H1 (cell line): ENCODE data around the gene PDE6D. TPM values are rescaled to one million over a fixed set of nuclear protein-coding genes. Genes with fewer than 3 reads are reported as not detected.

Source experiments
- CTCF ChIA-PET: fragments of 300-600 bp; sonication (Branson Sonifier 250); formaldehyde crosslinking; loops from one replicate; lab custom pipeline; 2021; ENCODE audit not compliant: partially characterized antibody; lab: Charles Lee
- POLR2A ChIA-PET: fragments of 300-600 bp; sonication (Branson Sonifier 250); formaldehyde crosslinking; loops from one replicate; lab custom pipeline; 2021; ENCODE audit warnings: inconsistent platforms; ENCODE audit not compliant: partially characterized antibody; lab: Charles Lee
- DNase-seq, 2 experiments: peaks; one replicate each; pipeline versions ENCODE4 v3.0.0 to v3.0.0-alpha.2; 2010 to 2022; ENCODE audit warnings: low spot score in 2 of 2, low read depth in 1 of 2, mixed read lengths in 1 of 2
- FAIRE-seq: peaks from 2 replicates; lab custom pipeline; 2011; peaks lifted over from hg19 to GRCh38; lab: Jason Lieb, UNC
- H2AFZ ChIP-seq: 2 replicates; pipeline ENCODE4 v1.8.1; 2012; ENCODE audit warnings: low read length, inconsistent platforms
- H2AK5ac ChIP-seq: 2 replicates; pipeline ENCODE4 v1.6.1; 2013; ENCODE audit warnings: low read depth, low read length
- H2BK120ac ChIP-seq: replicated peaks from 2 replicates; pipeline ENCODE3; 2013; ENCODE audit warnings: low read depth, low read length, inconsistent platforms
- H2BK12ac ChIP-seq: 2 replicates; pipeline ENCODE4 v1.6.1; 2013; ENCODE audit warnings: low read depth, low read length
- H2BK15ac ChIP-seq: 2 replicates; pipeline ENCODE4 v1.6.1; 2013; ENCODE audit warnings: low read length
- H2BK20ac ChIP-seq: 2 replicates; pipeline ENCODE4 v1.6.1; 2013; ENCODE audit warnings: low read length
- H2BK5ac ChIP-seq: 2 replicates; pipeline ENCODE4 v1.6.1; 2013; ENCODE audit warnings: low read depth, low read length
- H3K14ac ChIP-seq: 2 replicates; pipeline ENCODE4 v1.6.1; 2013; ENCODE audit warnings: inconsistent platforms; ENCODE audit not compliant: insufficient read length
- H3K18ac ChIP-seq: 2 replicates; pipeline ENCODE4 v1.6.1; 2013; ENCODE audit warnings: low read length; ENCODE audit errors: extremely low read depth
- H3K23ac ChIP-seq: 2 replicates; pipeline ENCODE4 v1.6.1; 2013; ENCODE audit warnings: inconsistent platforms; ENCODE audit not compliant: insufficient read length
- H3K23me2 ChIP-seq: 2 replicates; pipeline ENCODE4 v1.6.1; 2013; ENCODE audit warnings: low read depth, low read length
- H3K27ac ChIP-seq: 2 replicates; pipeline ENCODE4 v1.6.1; 2011; ENCODE audit warnings: low read depth, low read length, inconsistent platforms
- H3K27me3 ChIP-seq, 4 experiments: replicated peaks in 1 of 4; 1 replicate in 1 of 4; 2 replicates in 3 of 4; pipeline versions ENCODE4 v1.6.1 to v1.8.1; 2011 to 2013; ENCODE audit warnings: low read length in 3 of 4, mild to moderate bottlenecking in 3 of 4, inconsistent platforms in 2 of 4, mixed read lengths in 2 of 4, moderate library complexity in 1 of 4; ENCODE audit not compliant: control insufficient read depth in 3 of 4, insufficient read depth in 3 of 4; ENCODE audit errors: extremely low read depth in 1 of 4
- H3K36me3 ChIP-seq, 4 experiments: 2 replicates each; pipeline versions ENCODE4 v1.6.1 to v1.8.1; 2011 to 2013; ENCODE audit warnings: mild to moderate bottlenecking in 4 of 4, low read length in 3 of 4, moderate library complexity in 2 of 4, control low read depth in 1 of 4, inconsistent platforms in 1 of 4; ENCODE audit not compliant: insufficient read depth in 4 of 4, control insufficient read depth in 2 of 4
- H3K4ac ChIP-seq: replicated peaks from 2 replicates; pipeline ENCODE3; 2013; ENCODE audit warnings: low read length, low read depth, mixed read lengths, inconsistent platforms; ENCODE audit not compliant: insufficient read length
- H3K4me1 ChIP-seq, 4 experiments: replicated peaks in 1 of 4; 1 replicate in 1 of 4; 2 replicates in 3 of 4; pipeline versions ENCODE4 v1.6.1 to v1.8.1; 2011 to 2013; ENCODE audit warnings: low read length in 3 of 4, inconsistent platforms in 2 of 4, mixed read lengths in 1 of 4; ENCODE audit not compliant: insufficient read depth in 4 of 4, control insufficient read depth in 3 of 4
- H3K4me2 ChIP-seq, 2 experiments: 2 replicates each; pipeline versions ENCODE4 v1.6.1 to v1.8.1; 2011 to 2013; ENCODE audit warnings: low read depth in 2 of 2, low read length in 2 of 2, control low read depth in 1 of 2, inconsistent platforms in 1 of 2, mild to moderate bottlenecking in 1 of 2; ENCODE audit not compliant: insufficient read depth in 1 of 2
- H3K4me3 ChIP-seq, 4 experiments: fragments of 200-600, 300-600 bp in 1 of 4; sonication (generic), shearing (Covaris generic), sonication (Bioruptor Twin) in 1 of 4; 2 replicates each; pipeline versions ENCODE4 v1.5.1 to v1.8.1; 2011 to 2016; ENCODE audit warnings: low read length in 4 of 4, low read depth in 3 of 4, control low read depth in 2 of 4, inconsistent platforms in 2 of 4, mild to moderate bottlenecking in 2 of 4, mixed read lengths in 1 of 4, moderate library complexity in 1 of 4; ENCODE audit not compliant: insufficient read depth in 2 of 4; ENCODE audit errors: extremely low read depth in 1 of 4
- H3K56ac ChIP-seq: replicated peaks from 2 replicates; pipeline ENCODE3; 2013; ENCODE audit warnings: low read depth, mild to moderate bottlenecking, mixed read lengths, low read length, inconsistent platforms; ENCODE audit not compliant: insufficient read length
- H3K79me1 ChIP-seq: 2 replicates; pipeline ENCODE4 v1.6.1; 2013; ENCODE audit warnings: low read depth, low read length, control low read depth
- H3K79me2 ChIP-seq, 2 experiments: 2 replicates each; pipeline versions ENCODE4 v1.6.1 to v1.8.1; 2012 to 2013; ENCODE audit warnings: low read length in 2 of 2, mild to moderate bottlenecking in 2 of 2, inconsistent platforms in 1 of 2; ENCODE audit not compliant: insufficient read depth in 2 of 2, control insufficient read depth in 1 of 2
- H3K9ac ChIP-seq, 4 experiments: replicated peaks in 1 of 4; 1 replicate in 1 of 4; 2 replicates in 3 of 4; pipeline versions ENCODE4 v1.6.1 to v1.8.1; 2011 to 2013; ENCODE audit warnings: low read depth in 3 of 4, low read length in 3 of 4, control low read depth in 2 of 4, mild to moderate bottlenecking in 2 of 4, moderate library complexity in 2 of 4, inconsistent platforms in 1 of 4; ENCODE audit errors: extremely low read depth in 1 of 4
- H3K9me3 ChIP-seq, 2 experiments: 2 replicates each; pipeline versions ENCODE4 v1.6.1 to v1.8.1; 2012 to 2013; ENCODE audit warnings: mild to moderate bottlenecking in 2 of 2, moderate library complexity in 2 of 2, control low read depth in 1 of 2, inconsistent platforms in 1 of 2, low read depth in 1 of 2, low read length in 1 of 2, mixed read lengths in 1 of 2; ENCODE audit not compliant: insufficient read depth in 2 of 2
- H4K20me1 ChIP-seq, 2 experiments: replicated peaks in 1 of 2; 2 replicates each; pipeline versions ENCODE3 to v1.8.1; 2011 to 2013; ENCODE audit warnings: inconsistent platforms in 2 of 2, low read length in 2 of 2, mild to moderate bottlenecking in 1 of 2; ENCODE audit not compliant: insufficient read depth in 2 of 2, control insufficient read depth in 1 of 2
- H4K5ac ChIP-seq: 2 replicates; pipeline ENCODE4 v1.6.1; 2013; ENCODE audit warnings: low read length, low read depth, mixed read lengths, inconsistent platforms; ENCODE audit not compliant: insufficient read length
- H4K8ac ChIP-seq: 2 replicates; pipeline ENCODE4 v1.8.0; 2013; ENCODE audit warnings: mild to moderate bottlenecking, moderate library complexity, low read length, inconsistent platforms; ENCODE audit not compliant: insufficient read depth; ENCODE audit errors: extremely low read depth
- H4K91ac ChIP-seq: replicated peaks from 2 replicates; pipeline ENCODE3; 2013; ENCODE audit warnings: low read length, mixed read lengths, inconsistent platforms; ENCODE audit not compliant: insufficient read length
- CEBPB ChIP-seq: IDR thresholded peaks from 2 replicates; pipeline ENCODE4 v1.6.1; 2012; ENCODE audit warnings: low read depth, low read length
- HDAC2 ChIP-seq, 2 experiments: fragments of 300-600 bp in 1 of 2; sonication (generic) in 1 of 2; IDR thresholded peaks; 2 replicates each; pipeline ENCODE4 v1.6.1; 2011 to 2012; ENCODE audit warnings: low read depth in 2 of 2, low read length in 2 of 2, mild to moderate bottlenecking in 2 of 2, moderate library complexity in 2 of 2, borderline replicate concordance in 1 of 2, inconsistent platforms in 1 of 2
- NRF1 ChIP-seq: IDR thresholded peaks from 2 replicates; pipeline ENCODE4 v1.6.1; 2011; ENCODE audit warnings: mild to moderate bottlenecking, low read depth, low read length, improper control_type of control experiment
- POLR2AphosphoS5 ChIP-seq: IDR thresholded peaks from 2 replicates; pipeline ENCODE4 v1.6.1; 2011; ENCODE audit warnings: low read depth, low read length
- RXRA ChIP-seq: IDR thresholded peaks from 2 replicates; pipeline ENCODE4 v1.6.1; 2011; ENCODE audit warnings: low read depth, mild to moderate bottlenecking, low read length, moderate library complexity; ENCODE audit not compliant: insufficient read depth
- WGBS, 2 experiments: shearing (Covaris generic) in 1 of 2; methylation state at CpG; one replicate each; pipeline versions ENCODE4 v1.1.6 to v1.1.7; 2013 to 2015; ENCODE audit warnings: low lambda C conversion rate in 2 of 2, mixed read lengths in 2 of 2, inconsistent platforms in 1 of 2, low coverage in 1 of 2, missing lambda C conversion rate in 1 of 2; ENCODE audit not compliant: insufficient replicate concordance in 2 of 2, insufficient coverage in 1 of 2, insufficient read length in 1 of 2; ENCODE audit errors: extremely low coverage in 1 of 2, missing lambda C conversion rate in 1 of 2; 5-methylcytosine and 5-hydroxymethylcytosine counted together
- polyA plus RNA-seq, 7 experiments: library from polyadenylated mRNA; depleted of rRNA in 3 of 7; stranded (reverse) in 5 of 7; unstranded in 2 of 7; fragments of >200 nt in 5 of 7; fragments of 200-250 nt in 2 of 7; gene quantifications; 1 replicate in 5 of 7; 2 replicates in 1 of 7; 4 replicates in 1 of 7; pipeline versions ENCODE4 v1.2.1 to v1.2.3, GENCODE V29; 2011 to 2013; ENCODE audit warnings: missing spikeins in 2 of 7, mixed read lengths in 2 of 7
- total RNA-seq: library from RNA; stranded (reverse); fragmentation: NEBNext Ultra II Directional; extraction: Animal tissue kit (Norgen Biotek cat#: 25700); gene quantifications from 2 replicates; pipeline ENCODE4 v1.2.1, GENCODE V29; 2021

PDE6D gene
- total and polyA plus RNA-seq, 2 of the 8 experiments (the other 6 are each of a cell fraction or from before 2014, with no cell fraction given): 33.7 to 63.9 TPM

DNA sequence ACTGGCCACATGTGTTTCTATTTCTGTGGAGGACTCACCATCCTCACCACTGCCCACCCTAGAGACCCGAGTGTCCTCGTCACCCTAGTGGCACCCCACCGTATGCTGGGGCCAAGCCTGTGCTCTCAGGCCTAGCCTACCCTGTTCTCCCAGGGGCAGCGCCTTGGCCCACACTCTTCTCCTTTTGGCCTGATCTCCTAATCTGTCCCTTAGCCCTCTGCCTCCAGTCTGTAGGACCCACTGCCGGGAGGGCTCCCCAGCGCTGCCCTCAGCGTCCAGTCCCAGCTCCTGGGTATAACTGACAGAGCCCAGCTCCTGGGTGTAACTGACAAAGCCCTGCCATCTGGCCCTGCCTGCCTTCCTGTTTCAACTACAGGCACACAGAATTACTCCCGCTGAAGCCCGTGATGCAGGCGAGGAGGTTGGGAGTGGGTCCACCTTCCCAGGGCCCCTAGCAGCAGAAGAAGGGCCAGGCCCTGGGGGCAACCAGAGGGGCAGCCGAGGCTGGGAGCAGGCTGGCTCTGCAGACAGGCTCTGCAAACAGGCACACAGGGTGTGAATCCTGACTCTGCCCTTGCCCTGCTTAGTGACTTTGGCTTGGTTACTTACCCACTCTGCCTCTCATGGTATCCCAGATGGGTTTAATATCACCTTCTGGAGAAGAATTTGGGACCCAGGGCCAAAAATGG is 98.3 kb downstream of the PDE6D start:
- FAIRE-seq: no peak
- H4K20me1 ChIP-seq: no peaks in the 10 kb centered on the region
- H2AFZ ChIP-seq: no peak overlapping the region
- peaks cover 9% of the 10 kb centered on the region; the same call in 1 of the 2 replicates for H3K23me2 ChIP-seq
- 86% methylated on average over 11 of the region's 11 CpGs; no CpG with 5 or more reads in 1 of the 2 experiments for whole genome bisulfite sequencing, 2 experiments
- no peaks in the 10 kb centered on the region for H3K79me2 ChIP-seq
- H4K5ac ChIP-seq: no peak overlapping the region
- H2BK120ac ChIP-seq: peak overlapping the region; percentile 65
- ChIA-PET POLR2A (interaction anchor here (1.5 to 27.8 kb wide), 9 partner anchors 5 to 78 kb away, joined by 3 to 1080 read pairs (median 48); partner anchors contain the start of gene PTMA), CTCF (interaction anchor here (0.9 to 31.4 kb wide), 13 partner anchors 6 to 73 kb away, joined by 3 to 555 read pairs (median 36); partner anchors contain the start of gene PTMA)
- peak overlapping the region; percentile 62; the same call in 1 of the 2 replicates for H4K8ac ChIP-seq
- TF ChIP-seq NRF1: no peak
- TF ChIP-seq HDAC2 (IDR thresholded peaks at IDR 0.05; ENCODE audit: borderline replicate concordance in 1 of 2, low read depth in 2 of 2, low read length in 2 of 2): no peak
- peak; percentile 22; the same call in 1 of the 2 replicates for TF ChIP-seq POLR2AphosphoS5
- no peak for TF ChIP-seq RXRA
- TF ChIP-seq CEBPB: no peak
- H3K23ac ChIP-seq: no peak overlapping the region
- H3K14ac ChIP-seq: no peak overlapping the region
- H3K36me3 ChIP-seq: no peaks in the 10 kb centered on the region
- H4K91ac ChIP-seq: peak overlapping the region; percentile 88
- H3K4me2 ChIP-seq: no peak overlapping the region; a peak in 1 of 4 replicates
- no peak overlapping the region for H3K56ac ChIP-seq
- H3K27ac ChIP-seq: no peak overlapping the region
- no peaks in the 10 kb centered on the region for H3K9me3 ChIP-seq
- no peak overlapping the region for H3K4ac ChIP-seq
- H3K4me3 ChIP-seq: no peak overlapping the region
- H2BK12ac ChIP-seq: peak overlapping the region; percentile 92
- peak overlapping the region; percentile 75 for H2BK15ac ChIP-seq
- peak overlapping the region; percentile 47; the same call in 1 of the 2 replicates for H2AK5ac ChIP-seq
- H3K4me1 ChIP-seq: peaks cover 4 to 52% (median 31%) of the 10 kb centered on the region in 4 experiments
- no peak overlapping the region; the same call in 1 of the 2 replicates for H3K18ac ChIP-seq
- H3K27me3 ChIP-seq: no peaks in the 10 kb centered on the region
- 0 out of 2 replicates have a peak overlapping the region, but pooled peaks have one; percentile 21 for H2BK5ac ChIP-seq
- H3K79me1 ChIP-seq: no peaks in the 10 kb centered on the region
- DNase-seq: no peak
- no peak overlapping the region for H3K9ac ChIP-seq
- H2BK20ac ChIP-seq: peak overlapping the region; percentile 82
